ENCODE data around the gene EHD4. TPM values are rescaled to one million over a fixed set of nuclear protein-coding genes. Genes with fewer than 3 reads are reported as not detected.

Gene EHD4
- total and polyA plus RNA-seq, 2 donors (not counting 1 experiment from before 2014, with no cell fraction given) = 19.3 to 22.0 TPM

GRCh38 chr15:41925086-41925608, 47.2 kb downstream of the EHD4 start:
- H3K36me3 ChIP-seq (ENCODE audit: control insufficient read depth, insufficient read depth, low read length) = peaks cover 4% of the 10 kb centered on the region
- H3K9me3 ChIP-seq (ENCODE audit: control insufficient read depth, insufficient read depth, low read depth, low read length) = no peaks in the 10 kb centered on the region
- no peaks in the 10 kb centered on the region for H4K20me1 ChIP-seq (ENCODE audit: control insufficient read depth, extremely low read depth, insufficient read depth, low read length)
- H3K27ac ChIP-seq (ENCODE audit: insufficient read depth, low read length) = no peak overlapping the region
- no peak overlapping the region for H3K4me3 ChIP-seq (replicated peaks in 1 of 4; ENCODE audit: control extremely low read depth in 1 of 4, insufficient read depth in 1 of 4, low read depth in 3 of 4, low read length in 4 of 4)
- no peak for TF ChIP-seq EZH2 (IDR thresholded peaks at IDR 0.05; ENCODE audit: low read length, missing control alignments)
- TF ChIP-seq CTCF (conservative IDR thresholded peaks at IDR 0.05 in 1 of 2, IDR thresholded peaks at IDR 0.05 in 1 of 2; ENCODE audit: low read depth in 1 of 2, low read length in 2 of 2) = no peak
- no peaks in the 10 kb centered on the region for H3K79me2 ChIP-seq (ENCODE audit: control insufficient read depth, insufficient read depth, low read length)
- H2AFZ ChIP-seq (ENCODE audit: low read length) = no peak overlapping the region
- no peak overlapping the region for H3K9ac ChIP-seq (ENCODE audit: insufficient read depth, low read length)
- DNase-seq (ENCODE audit: low read depth in 2 of 2) = no peak
- H3K4me1 ChIP-seq (ENCODE audit: control insufficient read depth, extremely low read depth, insufficient read depth, low read length) = peaks cover 26% of the 10 kb centered on the region
- no peak overlapping the region for H3K4me2 ChIP-seq (ENCODE audit: extremely low read depth, insufficient read depth, low read length)
- no peaks in the 10 kb centered on the region for H3K27me3 ChIP-seq (ENCODE audit: control insufficient read depth, insufficient read depth, low read length)

GRCh38 chr15:41923401-41923997, 48.9 kb downstream of the EHD4 start:
- TF ChIP-seq EZH2 (IDR thresholded peaks at IDR 0.05; ENCODE audit: low read length, missing control alignments) (no peak), CTCF (conservative IDR thresholded peaks at IDR 0.05 in 1 of 2, IDR thresholded peaks at IDR 0.05 in 1 of 2; ENCODE audit: low read depth in 1 of 2, low read length in 2 of 2) (no peak)
- Histone ChIP-seq H3K79me2 (ENCODE audit: control insufficient read depth, insufficient read depth, low read length) (no peaks in the 10 kb centered on the region), H3K9me3 (ENCODE audit: control insufficient read depth, insufficient read depth, low read depth, low read length) (no peaks in the 10 kb centered on the region)

GRCh38 chr15:41922353-41922752, 50.0 kb downstream of the EHD4 start:
- Histone ChIP-seq H3K9me3 (ENCODE audit: control insufficient read depth, insufficient read depth, low read depth, low read length) (no peaks in the 10 kb centered on the region), H3K4me1 (ENCODE audit: control insufficient read depth, extremely low read depth, insufficient read depth, low read length) (peaks cover 18% of the 10 kb centered on the region), H3K4me3 (replicated peaks in 1 of 4; ENCODE audit: control extremely low read depth in 1 of 4, insufficient read depth in 1 of 4, low read depth in 3 of 4, low read length in 4 of 4) (no peak overlapping the region), H3K4me2 (ENCODE audit: extremely low read depth, insufficient read depth, low read length) (no peak overlapping the region), H3K36me3 (ENCODE audit: control insufficient read depth, insufficient read depth, low read length) (peaks cover 10% of the 10 kb centered on the region), H3K9ac (ENCODE audit: insufficient read depth, low read length) (no peak overlapping the region), H3K27me3 (ENCODE audit: control insufficient read depth, insufficient read depth, low read length) (no peaks in the 10 kb centered on the region), H3K79me2 (ENCODE audit: control insufficient read depth, insufficient read depth, low read length) (no peaks in the 10 kb centered on the region), H2AFZ (ENCODE audit: low read length) (no peak overlapping the region), H3K27ac (ENCODE audit: insufficient read depth, low read length) (no peak overlapping the region), H4K20me1 (ENCODE audit: control insufficient read depth, extremely low read depth, insufficient read depth, low read length) (no peaks in the 10 kb centered on the region)
- no peak for TF ChIP-seq CTCF (conservative IDR thresholded peaks at IDR 0.05 in 1 of 2, IDR thresholded peaks at IDR 0.05 in 1 of 2; ENCODE audit: low read depth in 1 of 2, low read length in 2 of 2)
- TF ChIP-seq EZH2 (IDR thresholded peaks at IDR 0.05; ENCODE audit: low read length, missing control alignments) = no peak
- DNase-seq (ENCODE audit: low read depth in 2 of 2) = no peak

More at GRCh38 chr15:41923401-41923997, 48.9 kb downstream of the EHD4 start:
- no peaks in the 10 kb centered on the region for H3K27me3 ChIP-seq (ENCODE audit: control insufficient read depth, insufficient read depth, low read length)
- no peak overlapping the region for H3K4me3 ChIP-seq (replicated peaks in 1 of 4; ENCODE audit: control extremely low read depth in 1 of 4, insufficient read depth in 1 of 4, low read depth in 3 of 4, low read length in 4 of 4)
- no peaks in the 10 kb centered on the region for H4K20me1 ChIP-seq (ENCODE audit: control insufficient read depth, extremely low read depth, insufficient read depth, low read length)
- DNase-seq (ENCODE audit: low read depth in 2 of 2) = peak in 1 of 2 donors; percentile 51
- peaks cover 10% of the 10 kb centered on the region for H3K36me3 ChIP-seq (ENCODE audit: control insufficient read depth, insufficient read depth, low read length)
- peaks cover 16% of the 10 kb centered on the region for H3K4me1 ChIP-seq (ENCODE audit: control insufficient read depth, extremely low read depth, insufficient read depth, low read length)
- no peak overlapping the region for H2AFZ ChIP-seq (ENCODE audit: low read length)
- H3K27ac ChIP-seq (ENCODE audit: insufficient read depth, low read length) = no peak overlapping the region
- no peak overlapping the region for H3K4me2 ChIP-seq (ENCODE audit: extremely low read depth, insufficient read depth, low read length)
- H3K9ac ChIP-seq (ENCODE audit: insufficient read depth, low read length) = no peak overlapping the region

Data from fibroblast of lung (primary cell).